Lower leg skin (tissue), 4 donors: Measurements from ENCODE around the gene MATN1. TPM values are rescaled to one million over a fixed set of nuclear protein-coding genes. Genes with fewer than 3 reads are reported as not detected.

ENCODE experiments used
- DNase-seq, 2 donors: peaks; one replicate each; pipeline ENCODE4 v3.0.0-alpha.2; 2019; ENCODE audit warnings: low spot score in 2 of 2
- H3K4me3 ChIP-seq: fragments of 200-600 bp; sonication (generic); 2 replicates; pipeline ENCODE4 v1.5.1; 2017; ENCODE audit warnings: mild to moderate bottlenecking, low read depth; ENCODE audit not compliant: poor library complexity, severe bottlenecking
- POLR2A ChIP-seq, 2 donors: fragments of 450-650 bp; IDR thresholded peaks; one replicate each; pipeline ENCODE4 v1.6.1; 2016 to 2017; ENCODE audit warnings: antibody characterized with exemption in 2 of 2, mild to moderate bottlenecking in 1 of 2, moderate library complexity in 1 of 2
- WGBS, 2 donors: methylation state at CpG; one replicate each; pipeline ENCODE4 v1.1.5; 2018; 5-methylcytosine and 5-hydroxymethylcytosine counted together
- intact Hi-C: fragments of 100-400 bp; cut with DNase I; formaldehyde crosslinking; loops from one replicate; pipeline ENCODE4 v1.15.0; 2023; ENCODE audit warnings: low total_unique reads
- total RNA-seq, 4 donors: library from RNA; depleted of rRNA; stranded (reverse); fragments of >200 nt; gene quantifications; one replicate each; pipeline ENCODE4 v1.1.0, GENCODE V29; 2016
- TF ChIP-seq, protein P1 (sequence below), 3 donors: fragments of 450-650 bp; IDR thresholded peaks; one replicate each; pipeline ENCODE4 v1.5.1; 2016; ENCODE audit warnings: antibody characterized with exemption in 3 of 3, mild to moderate bottlenecking in 3 of 3, moderate library complexity in 2 of 3

MATN1 gene
- total RNA-seq, 4 donors from 2014 or later, result not detected

DNA sequence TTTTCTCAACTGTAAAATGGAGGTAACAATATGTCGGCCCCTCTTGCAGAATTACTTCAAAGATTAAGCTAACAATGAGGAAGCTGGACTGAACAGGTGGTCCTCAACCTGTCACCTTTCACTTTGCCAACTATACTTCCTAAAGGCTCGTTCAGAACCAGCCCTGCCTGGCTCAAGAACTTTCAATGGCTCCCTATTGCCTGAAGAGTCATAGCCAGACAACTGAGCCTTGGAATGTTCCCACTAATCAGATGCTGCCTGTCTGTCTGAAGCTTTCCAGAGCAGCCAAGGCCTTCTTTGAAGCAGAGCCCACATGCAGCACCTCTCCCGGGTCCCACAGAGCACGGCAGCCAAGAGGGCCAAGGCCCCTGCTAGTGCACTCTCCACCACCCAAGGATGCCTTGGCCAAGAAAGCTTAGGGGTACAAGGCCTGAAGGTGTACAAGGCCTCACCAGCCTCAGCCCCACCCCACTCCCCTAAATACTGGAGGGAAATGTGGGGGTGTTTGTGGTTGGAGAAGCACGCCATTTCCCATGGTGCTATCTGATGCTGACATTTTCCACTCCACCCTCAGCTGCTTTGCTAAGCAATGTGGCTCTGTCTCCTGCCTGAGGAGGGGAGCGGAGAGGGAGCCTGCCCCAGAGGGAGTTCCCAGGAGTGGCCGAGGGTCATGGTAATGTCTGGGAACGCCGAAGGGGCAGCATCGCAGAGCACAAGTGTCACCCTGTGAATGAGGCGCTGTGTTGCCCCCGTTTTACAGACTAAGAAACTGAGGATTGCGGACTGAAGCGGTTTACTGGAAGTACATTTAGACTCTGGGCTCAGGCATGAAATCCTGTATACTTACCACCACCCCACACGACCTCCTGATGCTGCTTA is 42.4 kb upstream of the MATN1 start:
- no peak for DNase-seq
- H3K4me3 ChIP-seq, result no peak overlapping the region
- intact Hi-C loops, result no loop called here
- TF ChIP-seq POLR2A (IDR thresholded peaks at IDR 0.05), result no peak
- TF ChIP-seq, protein P1, sequence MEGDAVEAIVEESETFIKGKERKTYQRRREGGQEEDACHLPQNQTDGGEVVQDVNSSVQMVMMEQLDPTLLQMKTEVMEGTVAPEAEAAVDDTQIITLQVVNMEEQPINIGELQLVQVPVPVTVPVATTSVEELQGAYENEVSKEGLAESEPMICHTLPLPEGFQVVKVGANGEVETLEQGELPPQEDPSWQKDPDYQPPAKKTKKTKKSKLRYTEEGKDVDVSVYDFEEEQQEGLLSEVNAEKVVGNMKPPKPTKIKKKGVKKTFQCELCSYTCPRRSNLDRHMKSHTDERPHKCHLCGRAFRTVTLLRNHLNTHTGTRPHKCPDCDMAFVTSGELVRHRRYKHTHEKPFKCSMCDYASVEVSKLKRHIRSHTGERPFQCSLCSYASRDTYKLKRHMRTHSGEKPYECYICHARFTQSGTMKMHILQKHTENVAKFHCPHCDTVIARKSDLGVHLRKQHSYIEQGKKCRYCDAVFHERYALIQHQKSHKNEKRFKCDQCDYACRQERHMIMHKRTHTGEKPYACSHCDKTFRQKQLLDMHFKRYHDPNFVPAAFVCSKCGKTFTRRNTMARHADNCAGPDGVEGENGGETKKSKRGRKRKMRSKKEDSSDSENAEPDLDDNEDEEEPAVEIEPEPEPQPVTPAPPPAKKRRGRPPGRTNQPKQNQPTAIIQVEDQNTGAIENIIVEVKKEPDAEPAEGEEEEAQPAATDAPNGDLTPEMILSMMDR (IDR thresholded peaks at IDR 0.05), result no peak
- WGBS, 2 donors, result 82 to 84% methylated on average over 15 of the region's 15 CpGs

DNA sequence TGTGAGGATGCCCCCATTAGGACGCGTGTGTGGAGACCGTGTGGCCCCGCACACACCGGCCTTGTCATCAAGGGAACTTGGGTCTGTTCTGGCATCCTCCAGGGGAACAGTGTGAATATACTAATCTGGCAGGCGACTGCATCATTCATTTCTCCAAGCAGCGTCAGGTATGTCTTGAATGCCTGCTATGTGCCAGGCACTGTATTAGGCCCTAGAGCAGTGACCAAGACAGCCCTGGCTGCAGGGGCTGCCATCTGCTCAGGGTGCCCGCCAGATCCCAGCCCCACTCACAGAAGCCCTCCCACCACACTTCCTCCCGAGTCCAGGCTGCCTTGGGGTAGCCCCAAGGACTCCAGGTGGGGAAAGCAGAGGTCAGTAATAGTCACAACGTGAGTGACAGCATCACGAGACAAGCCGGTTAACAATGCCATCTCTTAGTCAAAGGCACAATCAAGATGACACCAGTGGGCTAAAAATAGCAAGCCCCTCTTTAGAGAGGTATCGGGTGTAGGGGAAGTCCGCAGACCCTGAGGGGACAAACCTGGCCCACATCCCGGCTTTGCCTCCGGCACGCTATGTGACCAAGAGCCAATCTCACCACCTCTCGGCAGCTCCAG is 41.7 kb upstream of the MATN1 start:
- no peak for DNase-seq
- TF ChIP-seq, protein P1 (IDR thresholded peaks at IDR 0.05), result no peak
- no peak for TF ChIP-seq POLR2A (IDR thresholded peaks at IDR 0.05)
- 84 to 87% methylated on average over 15 to 18 of the region's 18 CpGs for WGBS, 2 donors
- intact Hi-C loops, result no loop called here
- H3K4me3 ChIP-seq, result no peak overlapping the region

DNA sequence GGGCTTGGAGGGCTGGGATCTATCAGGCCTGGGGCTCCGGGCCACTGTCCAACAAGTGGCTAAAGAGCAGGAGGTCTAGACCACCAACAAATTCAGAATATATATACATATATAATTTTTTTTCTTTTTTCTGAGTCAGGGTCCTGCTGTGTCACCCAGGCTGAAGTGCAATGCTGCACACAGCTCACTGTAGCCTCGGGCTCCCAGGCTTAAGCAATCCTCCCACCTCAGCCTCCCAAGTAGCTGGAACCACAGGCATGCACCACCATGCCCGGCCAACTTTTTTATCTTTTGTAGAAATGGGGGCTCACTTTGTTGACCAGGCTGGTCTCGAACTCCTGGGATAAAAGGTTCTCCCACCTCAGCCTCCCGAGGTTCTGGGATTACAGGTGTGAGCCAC is 41.0 kb upstream of the MATN1 start:
- no peak for DNase-seq
- TF ChIP-seq, protein P1 (IDR thresholded peaks at IDR 0.05), result no peak
- WGBS, 2 donors, result 92 to 96% methylated on average over 5 of the region's 5 CpGs
- intact Hi-C loops, result no loop called here
- no peak overlapping the region for H3K4me3 ChIP-seq

DNA sequence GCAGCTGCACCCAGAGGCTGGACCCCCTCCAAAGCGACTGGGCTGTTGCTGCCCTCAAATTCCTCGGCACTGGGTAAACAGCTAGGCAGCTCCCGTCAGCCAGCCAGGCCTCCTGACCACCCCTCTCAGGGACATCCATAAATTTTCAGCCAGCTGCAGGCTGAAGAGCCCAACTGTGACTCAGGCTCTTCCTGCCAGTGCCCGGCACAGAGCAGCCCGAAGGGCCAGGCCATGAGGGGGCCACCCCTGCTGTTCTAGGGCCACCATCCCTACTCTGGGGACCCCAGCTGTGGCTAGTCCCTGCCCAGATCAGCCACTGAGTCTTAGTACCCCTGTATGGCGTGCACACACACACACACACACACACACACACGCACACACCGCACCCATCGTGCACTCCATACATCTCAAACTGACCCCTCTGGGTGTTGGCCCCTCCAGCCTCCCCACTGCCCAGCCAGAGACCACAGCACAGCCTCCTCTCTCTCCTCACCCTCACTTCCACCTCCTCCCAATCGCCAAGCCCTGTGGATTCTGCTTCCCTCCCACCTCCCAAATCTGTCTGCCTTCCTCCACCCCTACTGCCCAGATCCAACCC is 40.4 kb upstream of the MATN1 start:
- intact Hi-C loops, result no loop called here
- no peak for TF ChIP-seq POLR2A (IDR thresholded peaks at IDR 0.05)
- TF ChIP-seq, protein P1 (IDR thresholded peaks at IDR 0.05), result no peak
- WGBS, 2 donors, result 80 to 85% methylated on average over 10 of the region's 10 CpGs
- no peak for DNase-seq
- no peak overlapping the region for H3K4me3 ChIP-seq

DNA sequence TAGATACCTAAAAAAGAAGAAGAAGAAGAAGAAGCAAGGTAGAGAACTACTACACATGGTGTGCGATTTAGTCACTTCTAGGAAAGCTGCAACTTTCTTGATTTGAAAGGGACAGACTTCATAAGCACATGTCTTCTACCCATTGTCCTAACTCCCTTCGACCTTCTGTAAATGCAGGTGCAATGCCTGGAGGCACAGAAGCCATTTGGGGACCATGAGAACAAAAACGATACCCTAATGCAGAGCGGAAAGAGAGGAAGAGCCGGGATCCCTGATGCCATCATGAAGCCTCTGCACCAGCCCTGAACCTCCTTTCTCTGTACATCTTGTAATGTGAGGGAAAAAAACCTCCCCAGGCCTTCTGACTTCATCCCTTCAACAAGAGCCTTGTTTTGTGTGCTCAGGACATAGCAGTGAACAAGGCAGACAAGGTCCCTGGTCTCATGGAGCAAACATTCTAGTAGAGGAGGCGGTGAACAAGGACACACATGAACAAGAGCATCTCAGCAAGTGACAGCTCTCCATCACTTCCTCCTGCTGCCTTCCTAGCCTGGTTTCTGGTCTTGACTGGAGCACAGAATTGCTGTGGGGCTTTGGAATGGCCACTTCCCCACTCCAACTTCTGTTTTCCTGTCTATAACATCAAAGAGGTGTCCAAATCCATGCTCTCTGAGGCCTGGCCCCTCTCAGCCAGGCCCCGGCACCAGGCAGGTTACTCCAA is 39.7 kb upstream of the MATN1 start:
- 78 to 92% methylated on average over 7 of the region's 7 CpGs for WGBS, 2 donors
- TF ChIP-seq, protein P1 (IDR thresholded peaks at IDR 0.05), result no peak
- TF ChIP-seq POLR2A (IDR thresholded peaks at IDR 0.05), result no peak
- intact Hi-C loops, result no loop called here
- no peak for DNase-seq
- H3K4me3 ChIP-seq, result no peak overlapping the region
